Karpas-422 (cell line): ENCODE results near the gene KCNK10. TPM values are rescaled to one million over a fixed set of nuclear protein-coding genes. Genes with fewer than 3 reads are reported as not detected.

Source experiments
- DNase-seq: peaks from one replicate; pipeline ENCODE4 v3.0.0-alpha.2; 2015
- H2AFZ ChIP-seq: fragments of 200-600 bp; sonication (generic); 2 replicates; pipeline ENCODE4 v1.6.1; 2014; ENCODE audit warnings: antibody characterized with exemption, low read length, mixed read lengths
- H3K27ac ChIP-seq: fragments of 200-600 bp; sonication (generic); 2 replicates; pipeline ENCODE4 v1.5.1; 2014; ENCODE audit warnings: mild to moderate bottlenecking, low read length, moderate library complexity
- H3K27me3 ChIP-seq: fragments of 200-600 bp; sonication (generic); 2 replicates; pipeline ENCODE4 v1.6.1; 2014; ENCODE audit warnings: low read length, mixed read lengths
- H3K36me3 ChIP-seq: fragments of 200-600 bp; sonication (generic); 2 replicates; pipeline ENCODE4 v1.6.1; 2014; ENCODE audit warnings: low read length, mixed read lengths; ENCODE audit not compliant: insufficient read depth
- H3K4me1 ChIP-seq: fragments of 200-600 bp; sonication (generic); 2 replicates; pipeline ENCODE4 v1.6.1; 2014; ENCODE audit warnings: mild to moderate bottlenecking, low read length, mixed read lengths
- H3K4me2 ChIP-seq: fragments of 200-600 bp; sonication (generic); 2 replicates; pipeline ENCODE4 v1.6.1; 2014; ENCODE audit warnings: low read length, low read depth, mild to moderate bottlenecking; ENCODE audit not compliant: poor library complexity, severe bottlenecking
- H3K4me3 ChIP-seq: fragments of 200-600 bp; sonication (generic); 2 replicates; pipeline ENCODE4 v1.5.1; 2014; ENCODE audit warnings: mild to moderate bottlenecking, antibody characterized with exemption, low read length, mixed read lengths
- H3K79me2 ChIP-seq: fragments of 200-600 bp; sonication (generic); 2 replicates; pipeline ENCODE4 v1.6.1; 2014; ENCODE audit warnings: mild to moderate bottlenecking, low read length, mixed read lengths
- H3K9ac ChIP-seq: fragments of 200-600 bp; sonication (generic); 2 replicates; pipeline ENCODE4 v1.6.0; 2014; ENCODE audit warnings: low read length
- H3K9me2 ChIP-seq: fragments of 200-600 bp; sonication (generic), shearing (Covaris generic); replicated peaks from 2 replicates; pipeline ENCODE4 v1.6.0; 2014; ENCODE audit warnings: mild to moderate bottlenecking, low read length, moderate library complexity; ENCODE audit not compliant: insufficient read depth
- H3K9me3 ChIP-seq: fragments of 300-700, 200-600 bp; sonication (generic); 2 replicates; pipeline ENCODE4 v1.6.1; 2014; ENCODE audit warnings: low read length, mixed read lengths
- H4K20me1 ChIP-seq: fragments of 200-600 bp; sonication (generic); 2 replicates; pipeline ENCODE4 v1.6.1; 2014; ENCODE audit warnings: mild to moderate bottlenecking, antibody characterized with exemption, low read length, low read depth; ENCODE audit not compliant: insufficient read depth
- total RNA-seq: library from RNA; depleted of rRNA; stranded (reverse); fragments of >200 nt; shearing (Covaris generic); gene quantifications from 2 replicates; pipeline ENCODE4 v1.2.3, GENCODE V29; 2014; ENCODE audit warnings: low replicate concordance

Gene KCNK10
- total RNA-seq, 1 experiment from 2014 or later, result 0.07 TPM

DNA sequence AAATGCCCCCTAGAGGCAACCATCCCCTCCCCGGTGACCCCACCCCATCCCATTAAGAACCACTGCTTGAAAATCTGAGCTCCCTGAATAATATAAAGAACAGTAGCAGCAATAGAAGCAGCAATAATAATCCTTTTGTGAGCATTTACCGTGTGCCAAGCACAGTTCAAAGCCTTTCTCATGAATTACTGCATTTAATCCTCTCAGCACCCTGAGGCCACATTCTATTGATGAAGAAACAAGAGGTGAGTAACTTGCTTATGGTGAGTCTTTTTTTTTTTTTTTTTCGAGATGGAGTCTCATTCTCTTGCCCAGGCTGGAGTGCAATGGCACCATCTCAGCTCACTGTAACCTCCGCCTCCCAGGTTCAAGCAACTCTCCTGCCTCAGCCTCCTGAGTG is 65.0 kb downstream of the KCNK10 start:
- no peak overlapping the region for H2AFZ ChIP-seq
- no peak for DNase-seq
- H3K27me3 ChIP-seq, result 0 out of 2 replicates have a peak, but pooled peaks cover 5% of the 10 kb centered on the region
- no peaks in the 10 kb centered on the region for H3K4me1 ChIP-seq
- no peaks in the 10 kb centered on the region for H3K79me2 ChIP-seq
- no peaks in the 10 kb centered on the region for H3K9me3 ChIP-seq
- H3K9ac ChIP-seq, result no peak overlapping the region
- H4K20me1 ChIP-seq, result no peaks in the 10 kb centered on the region
- H3K36me3 ChIP-seq, result no peaks in the 10 kb centered on the region
- no peak overlapping the region for H3K4me3 ChIP-seq
- H3K9me2 ChIP-seq, result no peaks in the 10 kb centered on the region
- H3K27ac ChIP-seq, result no peak overlapping the region
- H3K4me2 ChIP-seq, result no peak overlapping the region

DNA sequence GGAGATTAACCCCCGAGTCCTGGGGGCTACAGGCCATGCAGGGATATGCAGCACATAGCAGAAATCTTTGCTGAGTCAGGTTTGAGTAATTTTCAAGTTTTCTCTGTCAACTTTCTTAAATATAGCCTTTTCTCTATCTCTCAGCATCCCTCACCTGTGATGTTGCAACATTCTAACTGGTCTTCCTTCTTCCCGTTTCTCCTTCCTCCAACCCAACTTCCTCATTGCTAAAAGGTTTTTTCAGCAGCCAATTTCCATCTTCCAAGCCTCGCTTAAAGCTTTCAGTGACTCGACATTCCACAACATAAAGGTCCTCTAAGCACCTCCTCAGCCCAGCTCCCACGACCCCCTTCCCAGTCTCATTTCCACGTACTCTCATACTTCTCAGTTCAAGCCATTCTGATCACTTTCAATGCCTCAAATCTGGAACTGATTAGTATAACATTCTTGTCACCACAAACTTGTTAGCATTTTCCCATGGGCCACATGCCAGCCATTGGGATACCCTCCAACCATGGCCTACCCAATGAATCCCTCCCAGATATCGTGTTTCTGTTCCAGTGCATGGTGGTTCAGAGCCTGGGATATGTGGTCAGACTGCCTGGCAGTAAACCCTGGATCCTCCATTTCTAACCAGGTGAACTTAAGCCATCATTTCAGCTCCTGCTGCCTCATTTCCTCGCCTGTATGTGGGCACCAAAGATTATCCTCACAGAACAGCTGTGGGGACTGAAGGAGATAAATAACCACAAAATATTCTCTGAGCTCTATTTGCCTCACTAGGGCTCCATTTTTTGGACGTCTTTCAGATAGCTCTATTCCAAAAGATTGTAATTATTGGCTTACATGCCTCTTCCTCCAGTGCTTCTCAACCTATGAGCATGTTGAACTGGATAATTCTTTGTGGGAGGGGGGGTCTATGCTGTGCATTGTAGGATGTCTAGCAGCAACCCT is 65.8 kb downstream of the KCNK10 start:
- Histone ChIP-seq H3K9me3 (no peaks in the 10 kb centered on the region), H3K36me3 (no peaks in the 10 kb centered on the region), H3K27me3 (0 out of 2 replicates have a peak, but pooled peaks cover 5% of the 10 kb centered on the region), H3K79me2 (no peaks in the 10 kb centered on the region), H3K4me1 (no peaks in the 10 kb centered on the region), H3K4me2 (no peak overlapping the region), H4K20me1 (no peaks in the 10 kb centered on the region), H3K4me3 (no peak overlapping the region), H2AFZ (no peak overlapping the region), H3K9me2 (no peaks in the 10 kb centered on the region), H3K9ac (no peak overlapping the region), H3K27ac (no peak overlapping the region)
- no peak for DNase-seq

DNA sequence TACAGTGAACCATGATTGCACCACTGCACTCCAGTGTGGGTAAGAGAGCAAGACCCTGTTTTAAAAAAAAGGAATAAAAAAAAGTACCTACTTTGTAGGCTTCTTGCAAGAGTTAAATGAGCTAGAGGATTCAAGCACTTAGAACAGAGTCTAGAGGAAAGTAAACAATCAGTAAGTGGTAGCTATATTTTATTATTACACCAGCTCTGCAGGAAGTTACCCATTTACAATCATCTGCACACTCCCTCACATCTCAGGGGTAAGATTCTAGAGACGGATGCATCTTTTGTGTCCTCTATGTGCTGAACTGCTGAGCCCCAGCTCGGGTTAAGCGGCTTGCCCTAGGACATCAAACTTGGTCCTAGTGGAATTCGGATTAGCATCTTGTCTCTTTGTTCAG is 67.3 kb downstream of the KCNK10 start:
- H3K27me3 ChIP-seq, result 0 out of 2 replicates have a peak, but pooled peaks cover under 1% of the 10 kb centered on the region
- no peaks in the 10 kb centered on the region for H3K36me3 ChIP-seq
- no peaks in the 10 kb centered on the region for H3K9me2 ChIP-seq
- no peak overlapping the region for H3K27ac ChIP-seq
- H4K20me1 ChIP-seq, result no peaks in the 10 kb centered on the region
- H2AFZ ChIP-seq, result no peak overlapping the region
- DNase-seq, result no peak
- no peak overlapping the region for H3K4me2 ChIP-seq
- H3K4me1 ChIP-seq, result no peaks in the 10 kb centered on the region
- H3K9me3 ChIP-seq, result no peaks in the 10 kb centered on the region
- H3K4me3 ChIP-seq, result no peak overlapping the region
- no peaks in the 10 kb centered on the region for H3K79me2 ChIP-seq
- H3K9ac ChIP-seq, result no peak overlapping the region

DNA sequence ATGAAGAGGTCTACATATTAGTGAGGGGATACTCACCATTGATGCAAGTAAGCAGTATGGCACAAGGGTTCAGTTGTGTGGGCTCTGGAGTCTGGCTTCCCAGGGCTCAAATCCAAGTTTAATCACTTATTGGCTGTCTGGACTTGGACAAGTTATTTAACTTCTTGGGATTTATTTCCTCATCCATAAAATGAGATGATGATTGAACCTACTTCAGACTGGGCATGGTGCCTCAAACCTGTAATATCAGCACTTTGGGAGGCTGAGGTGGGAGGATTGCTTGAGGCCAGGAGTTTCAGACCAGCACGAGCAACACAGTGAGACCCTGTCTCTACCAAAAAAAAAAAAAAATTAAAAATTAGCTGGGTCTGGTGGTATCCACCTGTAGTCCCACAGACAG is 67.9 kb downstream of the KCNK10 start:
- Histone ChIP-seq H3K9me3 (no peaks in the 10 kb centered on the region), H3K4me2 (no peak overlapping the region), H3K4me3 (no peak overlapping the region), H2AFZ (no peak overlapping the region), H3K27me3 (no peaks in the 10 kb centered on the region), H3K4me1 (no peaks in the 10 kb centered on the region), H4K20me1 (no peaks in the 10 kb centered on the region), H3K9ac (no peak overlapping the region), H3K36me3 (no peaks in the 10 kb centered on the region), H3K27ac (no peak overlapping the region), H3K9me2 (no peaks in the 10 kb centered on the region), H3K79me2 (no peaks in the 10 kb centered on the region)
- no peak for DNase-seq

DNA sequence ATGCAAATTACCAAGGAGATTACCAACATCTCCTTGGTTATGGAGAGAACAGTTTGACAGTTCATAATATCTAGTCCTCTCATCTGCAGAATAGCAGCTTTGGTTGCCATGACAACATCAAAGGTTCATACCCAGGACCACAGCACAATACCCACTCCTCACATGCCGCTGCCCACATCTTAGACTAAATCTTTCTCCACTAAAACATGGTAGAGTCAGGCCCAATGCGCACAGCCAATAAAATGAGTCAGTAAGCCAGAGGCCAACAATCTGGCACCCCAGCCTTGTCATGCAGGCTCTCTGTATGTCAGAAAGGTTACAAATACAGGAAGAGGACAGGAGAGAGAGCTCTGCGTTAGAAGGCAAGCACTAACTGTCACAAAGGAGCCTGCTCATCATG is 70.6 kb downstream of the KCNK10 start:
- Histone ChIP-seq H3K9ac (no peak overlapping the region), H3K79me2 (no peaks in the 10 kb centered on the region), H3K27me3 (no peaks in the 10 kb centered on the region), H4K20me1 (no peaks in the 10 kb centered on the region), H3K4me1 (no peaks in the 10 kb centered on the region), H3K9me3 (no peaks in the 10 kb centered on the region), H2AFZ (no peak overlapping the region), H3K36me3 (no peaks in the 10 kb centered on the region), H3K4me3 (no peak overlapping the region), H3K9me2 (no peaks in the 10 kb centered on the region), H3K27ac (no peak overlapping the region), H3K4me2 (no peak overlapping the region)
- no peak for DNase-seq

DNA sequence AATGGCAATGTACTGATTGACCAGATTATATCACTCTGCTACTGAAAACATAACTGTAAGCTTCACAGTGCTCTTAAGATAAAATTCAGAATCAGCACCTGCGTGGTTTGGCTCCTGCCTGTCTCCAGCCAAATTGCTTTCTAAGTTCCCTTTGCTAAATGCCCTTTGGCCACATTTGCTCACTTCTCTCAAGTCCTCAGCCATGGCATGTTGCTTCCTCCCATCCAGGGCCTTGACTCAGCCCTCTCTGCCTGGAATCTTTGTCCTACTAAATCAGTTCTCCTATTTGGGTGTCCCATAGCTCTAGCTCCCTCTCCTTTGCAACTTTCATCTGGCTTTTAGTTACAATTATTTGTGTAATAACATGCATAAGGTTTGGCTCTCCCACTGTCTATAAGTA is 71.4 kb downstream of the KCNK10 start:
- Histone ChIP-seq H3K9me2 (no peaks in the 10 kb centered on the region), H3K9me3 (no peaks in the 10 kb centered on the region), H3K27me3 (no peaks in the 10 kb centered on the region), H2AFZ (no peak overlapping the region), H3K79me2 (no peaks in the 10 kb centered on the region), H3K27ac (no peak overlapping the region), H3K9ac (no peak overlapping the region), H4K20me1 (no peaks in the 10 kb centered on the region), H3K4me1 (no peaks in the 10 kb centered on the region), H3K4me2 (no peak overlapping the region), H3K36me3 (no peaks in the 10 kb centered on the region), H3K4me3 (no peak overlapping the region)
- DNase-seq, result no peak

DNA sequence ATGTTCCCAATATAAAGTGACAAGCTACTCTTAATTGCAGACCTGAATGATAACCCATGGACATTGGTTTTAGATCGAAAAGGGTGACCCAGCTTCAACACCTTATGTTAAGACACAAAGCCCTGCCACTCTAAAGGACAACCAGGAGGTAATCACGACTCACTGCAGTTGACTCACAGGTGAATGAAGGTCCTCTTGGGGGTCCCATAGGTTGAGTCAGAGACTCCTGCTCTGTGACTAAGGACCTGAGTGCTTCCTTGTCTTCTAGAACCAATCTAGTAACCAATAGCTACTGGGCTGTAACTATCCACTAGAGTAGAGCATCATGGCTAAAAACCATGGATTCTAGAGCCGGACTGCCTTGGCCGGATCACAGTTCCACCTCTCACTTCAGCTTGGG is 73.8 kb downstream of the KCNK10 start:
- Histone ChIP-seq H3K4me2 (no peak overlapping the region), H3K4me3 (no peak overlapping the region), H3K9me3 (no peaks in the 10 kb centered on the region), H3K9ac (no peak overlapping the region), H2AFZ (no peak overlapping the region), H3K79me2 (no peaks in the 10 kb centered on the region), H3K4me1 (no peaks in the 10 kb centered on the region), H3K36me3 (no peaks in the 10 kb centered on the region), H3K27me3 (no peaks in the 10 kb centered on the region), H3K27ac (no peak overlapping the region), H3K9me2 (no peaks in the 10 kb centered on the region), H4K20me1 (no peaks in the 10 kb centered on the region)
- DNase-seq, result no peak

DNA sequence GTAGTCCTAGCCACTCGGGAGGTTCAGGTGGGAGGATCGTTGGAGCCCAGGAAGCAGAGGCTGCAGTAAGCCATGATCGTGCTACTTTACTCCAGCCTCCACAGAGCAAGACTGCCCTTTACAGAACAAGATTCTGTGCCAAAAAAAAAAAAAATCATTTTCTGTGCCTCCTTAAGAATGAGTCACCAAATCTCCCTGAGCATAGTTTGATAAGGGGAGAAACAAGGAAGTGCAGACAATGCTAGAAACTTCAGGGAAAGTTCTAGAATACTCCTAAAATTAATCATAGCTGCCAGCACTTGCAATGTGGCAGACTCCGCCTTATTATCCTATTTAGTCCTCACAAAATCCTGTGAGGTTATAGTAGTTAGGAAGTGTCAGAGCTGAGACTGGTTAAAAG is 74.5 kb downstream of the KCNK10 start:
- DNase-seq, result no peak
- H2AFZ ChIP-seq, result no peak overlapping the region
- no peaks in the 10 kb centered on the region for H3K4me1 ChIP-seq
- no peaks in the 10 kb centered on the region for H3K9me3 ChIP-seq
- H3K4me2 ChIP-seq, result no peak overlapping the region
- no peak overlapping the region for H3K9ac ChIP-seq
- H4K20me1 ChIP-seq, result no peaks in the 10 kb centered on the region
- no peaks in the 10 kb centered on the region for H3K36me3 ChIP-seq
- no peak overlapping the region for H3K27ac ChIP-seq
- H3K79me2 ChIP-seq, result no peaks in the 10 kb centered on the region
- no peaks in the 10 kb centered on the region for H3K27me3 ChIP-seq
- no peak overlapping the region for H3K4me3 ChIP-seq
- H3K9me2 ChIP-seq, result no peaks in the 10 kb centered on the region
